HCT116 (cell line): ENCODE measurements around the gene VTN. TPM values are rescaled to one million over a fixed set of nuclear protein-coding genes. Genes with fewer than 3 reads are reported as not detected.

Experiments
- ATAC-seq: fragments of 200-7000 bp; cut with Tn5 transposase; 2 replicates; pipeline ENCODE4 v1.9.1; 2020; ENCODE audit warnings: mild to moderate bottlenecking, moderate library complexity
- BruUV-seq: library from RNA; stranded (reverse); fragments of 400-500 nt; replicated peaks from 2 replicates; lab custom pipeline; 2021; lab: Mats Ljungman, UMichigan
- CTCF ChIA-PET: fragments of 300-600 bp; sonication (Branson Sonifier 250); formaldehyde crosslinking; loops from one replicate; lab custom pipeline; 2021; ENCODE audit warnings: antibody characterized with exemption; lab: Charles Lee
- POLR2A ChIA-PET: fragments of 300-600, 350-600 bp; sonication (Branson Sonifier 250); formaldehyde crosslinking; loops from one replicate; lab custom pipeline; 2021; ENCODE audit warnings: antibody characterized with exemption; lab: Charles Lee
- RAD21 ChIA-PET, 2 experiments: fragments of 300-600 bp; sonication (Branson Sonifier 250); formaldehyde crosslinking; loops; one replicate each; lab custom pipeline; 2023; ENCODE audit warnings: low total read pairs in 2 of 2; ENCODE audit not compliant: uncharacterized antibody in 2 of 2, unreplicated experiment in 2 of 2, low non-redundant PET in 1 of 2; lab: Charles Lee
- DNase-seq: peaks from one replicate; pipeline ENCODE4 v3.0.0-alpha.2; 2010; ENCODE audit warnings: low read depth, low spot score
- H2AFZ ChIP-seq: fragments of 200-600 bp; shearing (Covaris generic), sonication (generic); 2 replicates; pipeline ENCODE4 v1.6.1; 2017; ENCODE audit warnings: low read depth, mixed run types, mixed read lengths, antibody characterized with exemption, low read length; ENCODE audit not compliant: poor library complexity, severe bottlenecking
- H3K27ac ChIP-seq: 2 replicates; pipeline ENCODE4 v1.5.1; 2012; ENCODE audit warnings: low read depth, low read length
- H3K27me3 ChIP-seq: fragments of 200-600 bp; sonication (generic); 2 replicates; pipeline ENCODE4 v1.6.1; 2016; ENCODE audit warnings: mixed run types, low read length, mixed read lengths; ENCODE audit not compliant: insufficient read depth
- H3K36me3 ChIP-seq, 2 experiments: fragments of 200-500 bp in 1 of 2; fragments of 200-600 bp in 1 of 2; sonication (Bioruptor generic) in 1 of 2; sonication (generic) in 1 of 2; 2 replicates each; pipeline versions ENCODE4 v1.5.1 to v1.6.1; 2014 to 2016; ENCODE audit warnings: low read length in 2 of 2, inconsistent platforms in 1 of 2, mixed read lengths in 1 of 2, mixed run types in 1 of 2; ENCODE audit not compliant: insufficient read depth in 2 of 2, control insufficient read depth in 1 of 2
- H3K4me1 ChIP-seq, 2 experiments: fragments of 200-600 bp in 1 of 2; sonication (generic) in 1 of 2; 2 replicates each; pipeline versions ENCODE4 v1.5.1 to v1.6.1; 2012 to 2017; ENCODE audit warnings: low read length in 2 of 2, inconsistent platforms in 1 of 2, mild to moderate bottlenecking in 1 of 2, mixed read lengths in 1 of 2, mixed run types in 1 of 2, moderate library complexity in 1 of 2; ENCODE audit not compliant: insufficient read depth in 2 of 2, control insufficient read depth in 1 of 2
- H3K4me2 ChIP-seq: fragments of 200-600 bp; sonication (generic); 2 replicates; pipeline ENCODE4 v1.6.1; 2017; ENCODE audit warnings: mixed run types, low read length, mixed read lengths
- H3K4me3 ChIP-seq, 2 experiments: fragments of 200-600 bp in 1 of 2; sonication (generic) in 1 of 2; replicated peaks in 1 of 2; 2 replicates each; pipeline ENCODE4 v1.5.1; 2011 to 2016; ENCODE audit warnings: low read length in 2 of 2, control low read depth in 1 of 2, low read depth in 1 of 2, mild to moderate bottlenecking in 1 of 2, mixed read lengths in 1 of 2, mixed run types in 1 of 2
- H3K79me2 ChIP-seq: fragments of 200-600 bp; sonication (generic); 2 replicates; pipeline ENCODE4 v1.6.1; 2017; ENCODE audit warnings: mild to moderate bottlenecking, mixed run types, low read length, moderate library complexity, mixed read lengths; ENCODE audit not compliant: insufficient read depth
- H3K9ac ChIP-seq: fragments of 200-600 bp; sonication (generic); 2 replicates; pipeline ENCODE4 v1.6.1; 2016; ENCODE audit warnings: low read length, mixed read lengths
- H3K9me2 ChIP-seq: fragments of 200-600 bp; sonication (generic), shearing (Covaris generic); 2 replicates; pipeline ENCODE4 v1.6.1; 2017; ENCODE audit warnings: mixed run types, mild to moderate bottlenecking, moderate library complexity; ENCODE audit not compliant: insufficient read depth
- H3K9me3 ChIP-seq, 2 experiments: fragments of 200-500 bp in 1 of 2; fragments of 200-600 bp in 1 of 2; sonication (Bioruptor generic) in 1 of 2; sonication (generic) in 1 of 2; 2 replicates each; pipeline ENCODE4 v1.6.1; 2014 to 2017; ENCODE audit warnings: low read length in 2 of 2, mixed read lengths in 2 of 2, inconsistent platforms in 1 of 2, low read depth in 1 of 2, mild to moderate bottlenecking in 1 of 2, mixed run types in 1 of 2, moderate library complexity in 1 of 2; ENCODE audit not compliant: control insufficient read depth in 1 of 2, insufficient read depth in 1 of 2
- H4K20me1 ChIP-seq: fragments of 200-600 bp; sonication (generic), shearing (Covaris generic); 2 replicates; pipeline ENCODE4 v1.6.1; 2017; ENCODE audit warnings: mixed run types, mild to moderate bottlenecking, moderate library complexity; ENCODE audit not compliant: insufficient read depth
- CBX3 ChIP-seq: IDR thresholded peaks from 2 replicates; pipeline ENCODE4 v1.6.1; 2012; ENCODE audit warnings: low read depth
- CEBPB ChIP-seq: IDR thresholded peaks from 2 replicates; pipeline ENCODE4 v1.6.1; 2012; ENCODE audit warnings: low read depth
- EGR1 ChIP-seq: IDR thresholded peaks from 2 replicates; pipeline ENCODE4 v1.6.1; 2012; ENCODE audit warnings: low read depth
- EZH2 ChIP-seq: fragments of 200-600 bp; sonication (generic); IDR thresholded peaks from 2 replicates; pipeline ENCODE4 v1.6.1; 2017; ENCODE audit warnings: antibody characterized with exemption, mixed run types
- EZH2phosphoT487 ChIP-seq: fragments of 200-600 bp; IDR thresholded peaks from 2 replicates; pipeline ENCODE4 v1.6.1; 2018; ENCODE audit warnings: antibody characterized with exemption, borderline replicate concordance
- JUND ChIP-seq: IDR thresholded peaks from 2 replicates; pipeline ENCODE4 v1.6.1; 2012
- POLR2AphosphoS5 ChIP-seq: IDR thresholded peaks from 2 replicates; pipeline ENCODE4 v1.6.1; 2011; ENCODE audit warnings: mild to moderate bottlenecking, low read depth, low read length, moderate library complexity
- RAD21 ChIP-seq: IDR thresholded peaks from 2 replicates; pipeline ENCODE4 v1.6.1; 2012; ENCODE audit warnings: low read depth, mild to moderate bottlenecking
- SIN3A ChIP-seq: IDR thresholded peaks from 2 replicates; pipeline ENCODE4 v1.6.1; 2012; ENCODE audit warnings: low read depth
- SP1 ChIP-seq: IDR thresholded peaks from 2 replicates; pipeline ENCODE4 v1.6.1; 2012; ENCODE audit warnings: low read depth
- SRF ChIP-seq: IDR thresholded peaks from 2 replicates; pipeline ENCODE4 v1.6.1; 2012; ENCODE audit warnings: low read depth
- TCF7L2 ChIP-seq: IDR thresholded peaks from 2 replicates; pipeline ENCODE4 v1.7.0; 2011; ENCODE audit warnings: borderline replicate concordance, inconsistent platforms; ENCODE audit not compliant: insufficient read depth, insufficient read length; ENCODE audit errors: extremely low read depth
- intact Hi-C: fragments of 100-400 bp; cut with micrococcal nuclease; formaldehyde crosslinking; loops from 2 replicates; pipeline ENCODE4 v1.10.0; 2022
- total RNA-seq: library from RNA; stranded (reverse); gene quantifications from one replicate; pipeline ENCODE4 v1.2.1, GENCODE V29; 2021; ENCODE audit not compliant: unreplicated experiment
- TF ChIP-seq, protein P1 (sequence below): IDR thresholded peaks from 2 replicates; pipeline ENCODE4 v1.6.1; 2011; ENCODE audit warnings: mild to moderate bottlenecking, low read length, moderate library complexity; ENCODE audit not compliant: insufficient replicate concordance; ENCODE audit errors: extremely low read depth
- TF ChIP-seq, protein P2 (sequence below): IDR thresholded peaks from 2 replicates; pipeline ENCODE4 v1.6.1; 2012
- TF ChIP-seq, protein P3 (sequence below): IDR thresholded peaks from 2 replicates; pipeline ENCODE4 v1.6.1; 2012
- TF ChIP-seq, protein P4 (sequence below), 3 experiments: fragments of 200-600 bp in 1 of 3; sonication (generic) in 1 of 3; IDR thresholded peaks in 2 of 3; conservative IDR thresholded peaks in 1 of 3; 2 replicates each; pipeline ENCODE4 v1.5.1; 2012 to 2017; ENCODE audit warnings: low read depth in 2 of 3, low read length in 2 of 3, antibody characterized with exemption in 1 of 3, borderline replicate concordance in 1 of 3, control low read depth in 1 of 3, mild to moderate bottlenecking in 1 of 3, mixed read lengths in 1 of 3, mixed run types in 1 of 3, moderate library complexity in 1 of 3; ENCODE audit not compliant: insufficient read depth in 1 of 3

The VTN gene
- total RNA-seq, 1 experiment from 2014 or later, result 1.5 TPM

DNA sequence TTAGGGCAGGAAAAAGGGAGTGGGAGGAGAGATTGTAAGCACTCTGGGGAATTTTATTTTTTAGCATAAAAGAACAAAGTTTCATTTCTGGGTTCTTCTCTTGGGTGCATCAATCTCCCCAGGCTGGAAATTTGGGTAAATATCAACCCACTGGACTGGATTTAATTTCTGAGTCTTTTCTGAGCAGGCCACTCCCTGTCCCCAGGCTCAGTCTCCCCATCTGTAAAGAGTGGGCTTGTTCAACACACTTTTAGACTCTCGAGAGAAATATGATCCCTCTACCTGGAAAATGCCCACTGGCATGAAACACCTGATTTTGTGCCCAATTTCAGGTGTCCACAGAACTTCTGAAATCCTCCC is 617 bp upstream of the VTN start:
- Histone ChIP-seq H3K36me3 (no peaks in the 10 kb centered on the region), H4K20me1 (no peaks in the 10 kb centered on the region), H3K4me1 (peaks cover 11 to 20% of the 10 kb centered on the region in 2 experiments; a peak in 3 of 4 replicates), H3K9me3 (no peaks in the 10 kb centered on the region), H3K4me2 (peak overlapping the region; percentile 77; the same call in 1 of the 2 replicates), H2AFZ (no peak overlapping the region), H3K9me2 (no peaks in the 10 kb centered on the region), H3K79me2 (no peaks in the 10 kb centered on the region), H3K9ac (no peak overlapping the region), H3K27me3 (no peaks in the 10 kb centered on the region), H3K27ac (no peak overlapping the region), H3K4me3 (no peak overlapping the region)
- ChIA-PET POLR2A (interaction anchor here (1.2 kb wide), 1 partner anchor 13 kb away, joined by 6 read pairs; the partner anchor contains the start of gene POLDIP2), CTCF (no interaction called here), RAD21 (no interaction called here)
- TF ChIP-seq JUND, result no peak
- TF ChIP-seq, protein P1, sequence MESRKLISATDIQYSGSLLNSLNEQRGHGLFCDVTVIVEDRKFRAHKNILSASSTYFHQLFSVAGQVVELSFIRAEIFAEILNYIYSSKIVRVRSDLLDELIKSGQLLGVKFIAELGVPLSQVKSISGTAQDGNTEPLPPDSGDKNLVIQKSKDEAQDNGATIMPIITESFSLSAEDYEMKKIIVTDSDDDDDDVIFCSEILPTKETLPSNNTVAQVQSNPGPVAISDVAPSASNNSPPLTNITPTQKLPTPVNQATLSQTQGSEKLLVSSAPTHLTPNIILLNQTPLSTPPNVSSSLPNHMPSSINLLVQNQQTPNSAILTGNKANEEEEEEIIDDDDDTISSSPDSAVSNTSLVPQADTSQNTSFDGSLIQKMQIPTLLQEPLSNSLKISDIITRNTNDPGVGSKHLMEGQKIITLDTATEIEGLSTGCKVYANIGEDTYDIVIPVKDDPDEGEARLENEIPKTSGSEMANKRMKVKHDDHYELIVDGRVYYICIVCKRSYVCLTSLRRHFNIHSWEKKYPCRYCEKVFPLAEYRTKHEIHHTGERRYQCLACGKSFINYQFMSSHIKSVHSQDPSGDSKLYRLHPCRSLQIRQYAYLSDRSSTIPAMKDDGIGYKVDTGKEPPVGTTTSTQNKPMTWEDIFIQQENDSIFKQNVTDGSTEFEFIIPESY, result no peak
- no peak for TF ChIP-seq SRF
- no peak for TF ChIP-seq CBX3
- no peak for TF ChIP-seq RAD21
- TF ChIP-seq, protein P2, sequence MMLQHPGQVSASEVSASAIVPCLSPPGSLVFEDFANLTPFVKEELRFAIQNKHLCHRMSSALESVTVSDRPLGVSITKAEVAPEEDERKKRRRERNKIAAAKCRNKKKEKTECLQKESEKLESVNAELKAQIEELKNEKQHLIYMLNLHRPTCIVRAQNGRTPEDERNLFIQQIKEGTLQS, result no peak
- no peak for TF ChIP-seq SP1
- TF ChIP-seq, protein P3, sequence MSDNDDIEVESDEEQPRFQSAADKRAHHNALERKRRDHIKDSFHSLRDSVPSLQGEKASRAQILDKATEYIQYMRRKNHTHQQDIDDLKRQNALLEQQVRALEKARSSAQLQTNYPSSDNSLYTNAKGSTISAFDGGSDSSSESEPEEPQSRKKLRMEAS, result no peak
- no peak for TF ChIP-seq POLR2AphosphoS5
- TF ChIP-seq TCF7L2, result no peak
- TF ChIP-seq EZH2, result no peak
- TF ChIP-seq EGR1, result no peak
- TF ChIP-seq SIN3A, result no peak
- TF ChIP-seq CEBPB, result no peak
- TF ChIP-seq EZH2phosphoT487, result no peak
- TF ChIP-seq, protein P4, sequence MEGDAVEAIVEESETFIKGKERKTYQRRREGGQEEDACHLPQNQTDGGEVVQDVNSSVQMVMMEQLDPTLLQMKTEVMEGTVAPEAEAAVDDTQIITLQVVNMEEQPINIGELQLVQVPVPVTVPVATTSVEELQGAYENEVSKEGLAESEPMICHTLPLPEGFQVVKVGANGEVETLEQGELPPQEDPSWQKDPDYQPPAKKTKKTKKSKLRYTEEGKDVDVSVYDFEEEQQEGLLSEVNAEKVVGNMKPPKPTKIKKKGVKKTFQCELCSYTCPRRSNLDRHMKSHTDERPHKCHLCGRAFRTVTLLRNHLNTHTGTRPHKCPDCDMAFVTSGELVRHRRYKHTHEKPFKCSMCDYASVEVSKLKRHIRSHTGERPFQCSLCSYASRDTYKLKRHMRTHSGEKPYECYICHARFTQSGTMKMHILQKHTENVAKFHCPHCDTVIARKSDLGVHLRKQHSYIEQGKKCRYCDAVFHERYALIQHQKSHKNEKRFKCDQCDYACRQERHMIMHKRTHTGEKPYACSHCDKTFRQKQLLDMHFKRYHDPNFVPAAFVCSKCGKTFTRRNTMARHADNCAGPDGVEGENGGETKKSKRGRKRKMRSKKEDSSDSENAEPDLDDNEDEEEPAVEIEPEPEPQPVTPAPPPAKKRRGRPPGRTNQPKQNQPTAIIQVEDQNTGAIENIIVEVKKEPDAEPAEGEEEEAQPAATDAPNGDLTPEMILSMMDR (IDR thresholded peaks at IDR 0.05 in 2 of 3, conservative IDR thresholded peaks at IDR 0.05 in 1 of 3; ENCODE audit: borderline replicate concordance in 1 of 3, insufficient read depth in 1 of 3, low read depth in 2 of 3, low read length in 2 of 3), result no peak
- DNase-seq, result no peak
- intact Hi-C loops, result loop anchor here (10.0 kb wide), 2 partner anchors 56 to 74 kb away; partner anchors contain the start of gene TMEM97
- no TSS peak for BruUV-seq
- ATAC-seq, result no peak
